Lower lobe of right lung (tissue), 2 donors: Measurements from ENCODE around the gene SLC30A4. TPM values are rescaled to one million over a fixed set of nuclear protein-coding genes. Genes with fewer than 3 reads are reported as not detected.

ENCODE experiments used
- ATAC-seq, 2 donors: fragments of 200-7000 bp; cut with Tn5 transposase; one replicate each; pipeline ENCODE4 v1.9.1; 2020 to 2022; ENCODE audit warnings: mild to moderate bottlenecking in 2 of 2, moderate library complexity in 2 of 2
- DNase-seq: peaks from one replicate; pipeline ENCODE4 v3.0.0-alpha.2; 2020
- H3K27ac ChIP-seq: fragments of 200-600 bp; one replicate; pipeline ENCODE4 v1.8.0; 2022
- H3K27me3 ChIP-seq: fragments of 200-600 bp; one replicate; pipeline ENCODE4 v1.8.0; 2022; ENCODE audit warnings: low read depth
- H3K36me3 ChIP-seq: fragments of 200-600 bp; one replicate; pipeline ENCODE4 v1.8.0; 2022; ENCODE audit warnings: mild to moderate bottlenecking
- H3K4me1 ChIP-seq: fragments of 200-600 bp; one replicate; pipeline ENCODE4 v1.8.0; 2022
- H3K4me3 ChIP-seq: fragments of 200-600 bp; one replicate; pipeline ENCODE4 v1.8.0; 2022; ENCODE audit warnings: mild to moderate bottlenecking
- H3K9me3 ChIP-seq: fragments of 200-600 bp; one replicate; pipeline ENCODE4 v1.8.0; 2022
- CTCF ChIP-seq: fragments of 200-600 bp; IDR thresholded peaks from one replicate; pipeline ENCODE4 v1.8.0; 2022; ENCODE audit warnings: antibody characterized with exemption, mild to moderate bottlenecking
- intact Hi-C: fragments of 100-400 bp; cut with DNase I; formaldehyde crosslinking; loops from one replicate; pipeline ENCODE4 v1.11.0; 2022
- total RNA-seq: library from RNA; stranded (reverse); fragmentation: NEBNext Ultra II Directional; extraction: Animal tissue kit (Norgen Biotek cat#: 25700); gene quantifications from one replicate; pipeline ENCODE4 v1.2.1, GENCODE V29; 2021
- donor health status: DM: no; HTN: yes; CAD: no; lungs with severe emphysema.

SLC30A4 gene
- total RNA-seq, 1 donor from 2014 or later = 4.8 TPM

DNA sequence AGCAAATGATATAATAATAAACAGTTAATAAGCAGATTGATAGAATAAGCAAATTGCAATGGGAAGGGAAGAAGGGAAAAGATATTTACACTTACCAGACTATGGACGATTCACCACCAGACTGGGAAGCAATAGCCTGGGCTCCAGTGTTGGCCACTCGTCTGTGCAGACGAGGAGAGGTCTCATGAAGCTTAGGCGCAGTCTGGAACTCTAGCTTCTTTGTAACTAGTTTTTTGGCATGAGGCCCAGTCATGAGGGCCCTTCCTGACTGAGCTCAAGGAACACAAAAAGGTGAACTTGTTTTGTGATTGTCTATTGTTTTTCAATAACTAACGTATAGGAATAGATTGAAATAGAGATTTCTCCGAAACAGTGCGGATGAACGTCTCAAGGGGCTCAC lies 80.9 kb downstream of the SLC30A4 start:
- intact Hi-C loops = no loop called here
- no peaks in the 10 kb centered on the region for H3K9me3 ChIP-seq
- no peaks in the 10 kb centered on the region for H3K36me3 ChIP-seq
- H3K4me1 ChIP-seq = peaks cover 12% of the 10 kb centered on the region
- H3K27ac ChIP-seq = no peak overlapping the region
- no peak overlapping the region for H3K4me3 ChIP-seq
- H3K27me3 ChIP-seq = no peaks in the 10 kb centered on the region
- peak; percentile 56 for DNase-seq
- no peak for TF ChIP-seq CTCF
- ATAC-seq = no peak

DNA sequence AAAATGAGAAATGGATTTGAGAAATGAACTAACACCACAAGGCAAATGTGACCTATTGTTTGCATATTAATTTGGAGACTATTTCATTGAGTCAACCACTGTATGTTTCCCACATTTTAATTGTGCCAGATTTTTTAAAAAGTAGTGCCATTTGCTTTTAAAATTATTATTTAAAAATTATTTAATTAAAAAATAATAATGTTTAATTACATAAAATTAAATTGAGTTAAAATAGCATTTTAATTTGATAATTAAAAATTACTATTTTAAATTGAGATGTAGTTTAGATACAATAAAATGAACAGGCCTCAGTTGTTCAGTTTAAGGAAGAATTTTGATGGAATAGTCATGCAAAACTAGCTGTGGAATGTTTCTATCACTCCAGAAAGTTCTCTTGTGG lies 81.5 kb downstream of the SLC30A4 start:
- ATAC-seq (no peak), DNase-seq (no peak)
- no peaks in the 10 kb centered on the region for H3K27me3 ChIP-seq
- H3K36me3 ChIP-seq = no peaks in the 10 kb centered on the region
- intact Hi-C loops = no loop called here
- no peaks in the 10 kb centered on the region for H3K9me3 ChIP-seq
- H3K4me3 ChIP-seq = no peak overlapping the region
- TF ChIP-seq CTCF = no peak
- peaks cover 12% of the 10 kb centered on the region for H3K4me1 ChIP-seq
- no peak overlapping the region for H3K27ac ChIP-seq

- Histone ChIP-seq H3K36me3 (no peaks in the 10 kb centered on the region), H3K4me1 (no peaks in the 10 kb centered on the region), H3K27ac (no peak overlapping the region), H3K4me3 (no peak overlapping the region), H3K27me3 (no peaks in the 10 kb centered on the region), H3K9me3 (no peaks in the 10 kb centered on the region)
- ATAC-seq (no peak), DNase-seq (no peak)
- no peak for TF ChIP-seq CTCF
- intact Hi-C loops = no loop called here
Observed at GRCh38 chr15:45439521-45440260, 82.9 kb downstream of the SLC30A4 start.

DNA sequence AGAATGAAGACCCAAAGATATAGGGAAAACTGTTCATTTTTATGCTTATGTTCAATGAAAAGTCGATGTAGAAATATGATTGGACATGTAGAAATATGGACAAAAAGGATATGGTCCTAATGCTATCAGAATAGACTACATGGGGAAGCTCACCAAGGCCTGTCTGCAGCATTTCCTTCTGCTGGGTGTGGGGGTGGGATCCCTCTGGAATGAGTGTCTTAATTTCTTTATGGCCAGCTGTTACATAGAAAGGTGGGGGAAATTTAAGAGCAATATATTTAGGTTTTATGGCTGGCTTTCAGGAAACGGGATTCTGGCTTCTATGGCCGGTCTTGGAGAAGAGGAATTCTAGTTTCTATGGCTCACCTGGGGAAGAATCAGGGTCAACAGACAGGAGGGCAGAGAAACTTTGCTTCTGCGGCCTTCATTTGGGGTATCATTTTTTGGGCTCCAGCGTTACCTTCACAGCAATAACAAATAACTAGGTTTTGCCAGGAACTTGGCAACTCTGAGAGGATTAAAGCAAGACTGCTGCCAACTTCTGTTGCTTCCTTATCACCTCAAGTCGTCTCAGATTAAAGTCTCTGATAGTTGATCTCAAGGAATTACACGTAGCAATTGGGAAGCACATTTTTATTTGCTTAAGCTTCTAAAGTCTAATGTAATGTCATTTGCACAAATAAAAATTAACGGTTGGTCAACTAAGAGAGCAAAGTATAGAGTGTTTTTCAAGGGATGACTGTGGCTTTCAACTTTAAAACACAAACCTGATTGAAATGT lies 87.2 kb downstream of the SLC30A4 start:
- no peaks in the 10 kb centered on the region for H3K36me3 ChIP-seq
- no peak overlapping the region for H3K27ac ChIP-seq
- no peak overlapping the region for H3K4me3 ChIP-seq
- H3K9me3 ChIP-seq = no peaks in the 10 kb centered on the region
- H3K27me3 ChIP-seq = no peaks in the 10 kb centered on the region
- H3K4me1 ChIP-seq = no peaks in the 10 kb centered on the region
- no peak for DNase-seq
- no peak for TF ChIP-seq CTCF
- intact Hi-C loops = no loop called here
- ATAC-seq = no peak

DNA sequence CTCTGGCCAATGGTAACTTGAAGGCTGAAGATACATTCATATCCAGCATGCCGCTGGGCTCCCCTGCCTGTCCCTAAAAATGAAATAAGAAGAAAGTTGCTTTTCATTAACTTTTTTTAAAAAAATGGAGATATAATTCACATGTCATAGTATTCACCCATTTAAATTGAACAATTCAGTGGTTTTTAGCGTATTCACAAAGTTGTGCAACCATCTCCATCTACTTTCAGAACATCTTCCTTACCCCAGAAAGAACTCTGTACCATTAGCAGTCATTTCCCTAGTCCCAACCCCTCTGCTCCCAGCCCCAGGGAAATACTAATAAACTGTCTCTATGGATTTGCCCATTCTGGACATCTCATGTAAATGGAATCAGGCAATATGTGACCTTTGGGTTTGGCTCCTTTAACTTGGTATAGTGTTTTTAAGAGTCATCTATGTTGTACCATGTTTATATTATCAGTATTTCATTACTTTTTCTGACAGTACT lies 88.4 kb downstream of the SLC30A4 start:
- H3K4me1 ChIP-seq = no peaks in the 10 kb centered on the region
- H3K27ac ChIP-seq = no peak overlapping the region
- H3K9me3 ChIP-seq = no peaks in the 10 kb centered on the region
- intact Hi-C loops = no loop called here
- no peak for DNase-seq
- no peak for TF ChIP-seq CTCF
- H3K27me3 ChIP-seq = no peaks in the 10 kb centered on the region
- no peak overlapping the region for H3K4me3 ChIP-seq
- ATAC-seq = no peak
- no peaks in the 10 kb centered on the region for H3K36me3 ChIP-seq
